HepG2 (cell line): ENCODE measurements around the gene GCLM. TPM values are rescaled to one million over a fixed set of nuclear protein-coding genes. Genes with fewer than 3 reads are reported as not detected.

ENCODE experiments used
- ATAD3A ChIP-seq: sonication (generic); formaldehyde crosslinking; IDR thresholded peaks from 2 replicates; pipeline ENCODE4 v1.4.0; 2020; ENCODE audit warnings: missing genetic modification reagents
- CEBPG ChIP-seq: IDR thresholded peaks from 2 replicates; pipeline ENCODE4 v1.6.1; 2016
- EED ChIP-seq: sonication (generic); formaldehyde crosslinking; IDR thresholded peaks from 2 replicates; pipeline ENCODE4 v1.5.0; 2020; ENCODE audit warnings: mild to moderate bottlenecking, missing genetic modification reagents
- ETV5 ChIP-seq: IDR thresholded peaks from 2 replicates; pipeline ENCODE4 v1.6.1; 2018; ENCODE audit warnings: missing biosample characterization, missing genetic modification reagents, inconsistent platforms, borderline replicate concordance
- FOXK1 ChIP-seq: sonication (generic); formaldehyde crosslinking; IDR thresholded peaks from 2 replicates; pipeline ENCODE4 v1.4.0; 2020; ENCODE audit warnings: low read depth, missing genetic modification reagents, borderline replicate concordance
- HNF4A ChIP-seq: sonication (generic); formaldehyde crosslinking; IDR thresholded peaks from 2 replicates; pipeline ENCODE4 v1.4.0; 2020; ENCODE audit warnings: missing genetic modification reagents
- HOXD1 ChIP-seq: sonication (generic); formaldehyde crosslinking; IDR thresholded peaks from 2 replicates; pipeline ENCODE4 v1.5.0; 2020; ENCODE audit warnings: missing genetic modification reagents
- KLF12 ChIP-seq: sonication (generic); formaldehyde crosslinking; IDR thresholded peaks from 2 replicates; pipeline ENCODE4 v1.4.0; 2020; ENCODE audit warnings: missing genetic modification reagents, borderline replicate concordance
- MEIS2 ChIP-seq: sonication (generic); formaldehyde crosslinking; IDR thresholded peaks from 2 replicates; pipeline ENCODE4 v1.9.0; 2021; ENCODE audit warnings: mild to moderate bottlenecking, missing genetic modification reagents
- SETDB1 ChIP-seq: sonication (generic); formaldehyde crosslinking; IDR thresholded peaks from 2 replicates; pipeline ENCODE4 v1.5.1; 2020; ENCODE audit warnings: missing genetic modification reagents, mild to moderate bottlenecking, borderline replicate concordance
- SIN3A ChIP-seq: IDR thresholded peaks from 2 replicates; pipeline ENCODE4 v1.6.1; 2011; ENCODE audit warnings: low read depth, mild to moderate bottlenecking, control low read depth, low read length, borderline replicate concordance
- SP5 ChIP-seq: IDR thresholded peaks from 2 replicates; pipeline ENCODE4 v1.6.1; 2016; ENCODE audit warnings: low read depth, borderline replicate concordance
- TAF1 ChIP-seq: sonication (generic); formaldehyde crosslinking; IDR thresholded peaks from 2 replicates; pipeline ENCODE4 v1.4.0; 2020; ENCODE audit warnings: missing genetic modification reagents
- TAF15 ChIP-seq: fragments of 200-400 bp; formaldehyde crosslinking; IDR thresholded peaks from one replicate; pipeline ENCODE4 v1.6.1; 2018; ENCODE audit warnings: mild to moderate bottlenecking, low read depth, low read length; ENCODE audit not compliant: poor library complexity, severe bottlenecking
- TBL1XR1 ChIP-seq: fragments of 150-350 bp; IDR thresholded peaks from 2 replicates; pipeline ENCODE4 v1.6.1; 2014; ENCODE audit warnings: borderline replicate concordance, low read length; ENCODE audit not compliant: partially characterized antibody
- ZMAT3 ChIP-seq: sonication (generic); formaldehyde crosslinking; conservative IDR thresholded peaks from 2 replicates; pipeline ENCODE4 v1.7.0; 2021; ENCODE audit warnings: missing genetic modification reagents
- ZNF431 ChIP-seq: sonication (generic); formaldehyde crosslinking; IDR thresholded peaks from 2 replicates; pipeline ENCODE4 v1.9.0; 2022; ENCODE audit warnings: missing genetic modification reagents, low read depth, mild to moderate bottlenecking, borderline replicate concordance
- ZNF564 ChIP-seq: sonication (generic); formaldehyde crosslinking; IDR thresholded peaks from 2 replicates; pipeline ENCODE4 v1.8.1; 2023; ENCODE audit warnings: mild to moderate bottlenecking, missing genetic modification reagents
- ZNF83 ChIP-seq: sonication (generic); formaldehyde crosslinking; IDR thresholded peaks from 2 replicates; pipeline ENCODE4 v1.4.0; 2020; ENCODE audit warnings: missing genetic modification reagents, mild to moderate bottlenecking, borderline replicate concordance
- polyA plus RNA-seq, 8 experiments: library from polyadenylated mRNA; depleted of rRNA in 3 of 8; stranded (reverse) in 7 of 8; unstranded in 1 of 8; fragments of >200 nt; fragmentation: Illumina TruSeq in 4 of 8; extraction: Trizol in 4 of 8; gene quantifications; 2 replicates each; pipeline versions ENCODE4 v1.2.1 to v1.2.3, GENCODE V29; 2011 to 2016; ENCODE audit warnings: low read depth in 4 of 8, missing spikeins in 1 of 8, mixed read lengths in 1 of 8; ENCODE audit not compliant: insufficient read depth in 1 of 8
- total RNA-seq, 5 experiments: library from RNA; depleted of rRNA; stranded (reverse); fragments of >200 nt; fragmentation: Illumina TruSeq; extraction: Trizol; gene quantifications; 2 replicates each; pipeline ENCODE4 v1.2.3, GENCODE V29; 2016; ENCODE audit warnings: low read depth in 1 of 5
- TF ChIP-seq, protein P1 (sequence below): sonication (generic); formaldehyde crosslinking; IDR thresholded peaks from 2 replicates; pipeline ENCODE4 v1.4.0; 2020; ENCODE audit warnings: missing genetic modification reagents
- TF ChIP-seq, protein P2 (sequence below): sonication (generic); formaldehyde crosslinking; conservative IDR thresholded peaks from 2 replicates; pipeline ENCODE4 v1.4.0; 2020; ENCODE audit warnings: mild to moderate bottlenecking, missing genetic modification reagents, moderate library complexity
- TF ChIP-seq, protein P3 (sequence below): sonication (generic); formaldehyde crosslinking; conservative IDR thresholded peaks from 2 replicates; pipeline ENCODE4 v1.8.0; 2022; ENCODE audit warnings: missing genetic modification reagents

The GCLM gene
- total and polyA plus RNA-seq, 2 of the 13 experiments (the other 11 are each of a cell fraction or from before 2014, with no cell fraction given): 8.7 to 29.9 TPM

DNA sequence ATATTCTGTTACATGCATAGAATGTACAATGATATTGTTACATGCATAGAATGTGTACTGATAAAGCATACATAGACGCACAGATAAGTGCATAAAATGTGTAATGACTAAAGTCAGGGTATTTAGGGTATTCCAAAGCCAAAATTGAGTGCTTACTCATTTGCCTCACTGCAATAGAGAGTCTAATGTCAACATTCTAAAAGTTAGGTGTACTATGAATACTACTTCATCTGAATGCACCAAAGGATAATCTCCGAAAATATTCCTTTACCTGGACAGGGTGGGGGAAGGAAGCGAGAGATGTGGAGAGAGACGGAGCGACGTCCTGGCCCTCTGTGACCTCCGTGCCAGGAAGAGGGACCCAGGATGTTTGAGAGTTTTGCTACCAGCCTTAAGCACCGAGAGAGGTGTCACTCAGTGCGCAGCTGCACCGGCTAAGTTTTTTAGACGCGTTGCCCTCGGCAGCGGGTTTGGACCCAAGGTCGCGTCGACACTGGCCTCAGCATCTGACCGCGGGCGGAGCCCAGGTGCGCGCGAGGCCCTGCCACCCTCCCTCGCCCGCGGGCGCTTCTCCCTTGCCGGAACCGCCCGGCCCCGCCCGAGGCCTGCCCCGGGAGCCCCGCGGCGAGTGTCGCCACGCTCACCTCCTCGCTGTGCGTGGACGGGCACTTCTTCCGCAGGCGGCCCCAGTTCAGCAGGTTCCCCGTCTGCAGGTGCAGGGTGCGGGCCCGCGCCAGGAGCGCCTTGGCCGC lies 660 bp downstream of the GCLM start (continued):
- TF ChIP-seq FOXK1 (CRISPR knock-in tag) (no peak), MEIS2 (CRISPR knock-in tag) (no peak), EED (CRISPR knock-in tag) (no peak), ZNF564 (CRISPR knock-in tag) (0 out of 2 replicates have a peak, but pooled peaks have one; percentile 51), ETV5 (no peak), KLF12 (no peak), CEBPG (CRISPR knock-in tag) (no peak), ZMAT3 (CRISPR knock-in tag) (no peak; the same call in 1 of the 2 replicates), TAF15 (no peak), TBL1XR1 (no peak), SIN3A (0 out of 2 replicates have a peak, but pooled peaks have one; percentile 55), ZNF83 (CRISPR knock-in tag) (no peak), SETDB1 (CRISPR knock-in tag) (no peak), ATAD3A (CRISPR knock-in tag) (no peak), ZNF431 (CRISPR knock-in tag) (no peak), HNF4A (CRISPR knock-in tag) (peak; percentile 14; the same call in 1 of the 2 replicates), HOXD1 (CRISPR knock-in tag) (no peak), TAF1 (CRISPR knock-in tag) (0 out of 2 replicates have a peak, but pooled peaks have one; percentile 7), SP5 (CRISPR knock-in tag) (no peak)
- TF ChIP-seq, protein P1, sequence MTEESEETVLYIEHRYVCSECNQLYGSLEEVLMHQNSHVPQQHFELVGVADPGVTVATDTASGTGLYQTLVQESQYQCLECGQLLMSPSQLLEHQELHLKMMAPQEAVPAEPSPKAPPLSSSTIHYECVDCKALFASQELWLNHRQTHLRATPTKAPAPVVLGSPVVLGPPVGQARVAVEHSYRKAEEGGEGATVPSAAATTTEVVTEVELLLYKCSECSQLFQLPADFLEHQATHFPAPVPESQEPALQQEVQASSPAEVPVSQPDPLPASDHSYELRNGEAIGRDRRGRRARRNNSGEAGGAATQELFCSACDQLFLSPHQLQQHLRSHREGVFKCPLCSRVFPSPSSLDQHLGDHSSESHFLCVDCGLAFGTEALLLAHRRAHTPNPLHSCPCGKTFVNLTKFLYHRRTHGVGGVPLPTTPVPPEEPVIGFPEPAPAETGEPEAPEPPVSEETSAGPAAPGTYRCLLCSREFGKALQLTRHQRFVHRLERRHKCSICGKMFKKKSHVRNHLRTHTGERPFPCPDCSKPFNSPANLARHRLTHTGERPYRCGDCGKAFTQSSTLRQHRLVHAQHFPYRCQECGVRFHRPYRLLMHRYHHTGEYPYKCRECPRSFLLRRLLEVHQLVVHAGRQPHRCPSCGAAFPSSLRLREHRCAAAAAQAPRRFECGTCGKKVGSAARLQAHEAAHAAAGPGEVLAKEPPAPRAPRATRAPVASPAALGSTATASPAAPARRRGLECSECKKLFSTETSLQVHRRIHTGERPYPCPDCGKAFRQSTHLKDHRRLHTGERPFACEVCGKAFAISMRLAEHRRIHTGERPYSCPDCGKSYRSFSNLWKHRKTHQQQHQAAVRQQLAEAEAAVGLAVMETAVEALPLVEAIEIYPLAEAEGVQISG (CRISPR knock-in tag): no peak
- TF ChIP-seq, protein P2, sequence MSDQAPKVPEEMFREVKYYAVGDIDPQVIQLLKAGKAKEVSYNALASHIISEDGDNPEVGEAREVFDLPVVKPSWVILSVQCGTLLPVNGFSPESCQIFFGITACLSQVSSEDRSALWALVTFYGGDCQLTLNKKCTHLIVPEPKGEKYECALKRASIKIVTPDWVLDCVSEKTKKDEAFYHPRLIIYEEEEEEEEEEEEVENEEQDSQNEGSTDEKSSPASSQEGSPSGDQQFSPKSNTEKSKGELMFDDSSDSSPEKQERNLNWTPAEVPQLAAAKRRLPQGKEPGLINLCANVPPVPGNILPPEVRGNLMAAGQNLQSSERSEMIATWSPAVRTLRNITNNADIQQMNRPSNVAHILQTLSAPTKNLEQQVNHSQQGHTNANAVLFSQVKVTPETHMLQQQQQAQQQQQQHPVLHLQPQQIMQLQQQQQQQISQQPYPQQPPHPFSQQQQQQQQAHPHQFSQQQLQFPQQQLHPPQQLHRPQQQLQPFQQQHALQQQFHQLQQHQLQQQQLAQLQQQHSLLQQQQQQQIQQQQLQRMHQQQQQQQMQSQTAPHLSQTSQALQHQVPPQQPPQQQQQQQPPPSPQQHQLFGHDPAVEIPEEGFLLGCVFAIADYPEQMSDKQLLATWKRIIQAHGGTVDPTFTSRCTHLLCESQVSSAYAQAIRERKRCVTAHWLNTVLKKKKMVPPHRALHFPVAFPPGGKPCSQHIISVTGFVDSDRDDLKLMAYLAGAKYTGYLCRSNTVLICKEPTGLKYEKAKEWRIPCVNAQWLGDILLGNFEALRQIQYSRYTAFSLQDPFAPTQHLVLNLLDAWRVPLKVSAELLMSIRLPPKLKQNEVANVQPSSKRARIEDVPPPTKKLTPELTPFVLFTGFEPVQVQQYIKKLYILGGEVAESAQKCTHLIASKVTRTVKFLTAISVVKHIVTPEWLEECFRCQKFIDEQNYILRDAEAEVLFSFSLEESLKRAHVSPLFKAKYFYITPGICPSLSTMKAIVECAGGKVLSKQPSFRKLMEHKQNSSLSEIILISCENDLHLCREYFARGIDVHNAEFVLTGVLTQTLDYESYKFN (CRISPR knock-in tag): no peak
- TF ChIP-seq, protein P3, sequence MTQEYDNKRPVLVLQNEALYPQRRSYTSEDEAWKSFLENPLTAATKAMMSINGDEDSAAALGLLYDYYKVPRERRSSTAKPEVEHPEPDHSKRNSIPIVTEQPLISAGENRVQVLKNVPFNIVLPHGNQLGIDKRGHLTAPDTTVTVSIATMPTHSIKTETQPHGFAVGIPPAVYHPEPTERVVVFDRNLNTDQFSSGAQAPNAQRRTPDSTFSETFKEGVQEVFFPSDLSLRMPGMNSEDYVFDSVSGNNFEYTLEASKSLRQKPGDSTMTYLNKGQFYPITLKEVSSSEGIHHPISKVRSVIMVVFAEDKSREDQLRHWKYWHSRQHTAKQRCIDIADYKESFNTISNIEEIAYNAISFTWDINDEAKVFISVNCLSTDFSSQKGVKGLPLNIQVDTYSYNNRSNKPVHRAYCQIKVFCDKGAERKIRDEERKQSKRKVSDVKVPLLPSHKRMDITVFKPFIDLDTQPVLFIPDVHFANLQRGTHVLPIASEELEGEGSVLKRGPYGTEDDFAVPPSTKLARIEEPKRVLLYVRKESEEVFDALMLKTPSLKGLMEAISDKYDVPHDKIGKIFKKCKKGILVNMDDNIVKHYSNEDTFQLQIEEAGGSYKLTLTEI: no peak
